Smooth muscle cell (in vitro differentiated cells): Measurements from ENCODE around the gene PRSS22. TPM values are rescaled to one million over a fixed set of nuclear protein-coding genes. Genes with fewer than 3 reads are reported as not detected.

ENCODE experiments used
- DNase-seq: peaks from one replicate; lab custom pipeline; 2025; ENCODE audit not compliant: unreplicated experiment; lab: John Stamatoyannopoulos, UW
- H2AFZ ChIP-seq: fragments of 200-600 bp; sonication (generic); 2 replicates; pipeline ENCODE4 v1.6.0; 2016; ENCODE audit warnings: antibody characterized with exemption, low read depth, mild to moderate bottlenecking
- H3F3A ChIP-seq: fragments of 200-600 bp; sonication (generic); 2 replicates; pipeline ENCODE4 v1.6.0; 2017; ENCODE audit warnings: antibody characterized with exemption, low read depth
- H3K27ac ChIP-seq: fragments of 200-600 bp; sonication (generic); 2 replicates; pipeline ENCODE4 v1.5.1; 2016; ENCODE audit warnings: low read depth, mild to moderate bottlenecking
- H3K27me3 ChIP-seq: fragments of 200-600 bp; sonication (generic); 2 replicates; pipeline ENCODE4 v1.6.1; 2016; ENCODE audit warnings: low read depth, mild to moderate bottlenecking
- H3K36me3 ChIP-seq: fragments of 200-600 bp; sonication (generic); 2 replicates; pipeline ENCODE4 v1.5.1; 2016; ENCODE audit warnings: low read depth
- H3K4me1 ChIP-seq: fragments of 200-600 bp; sonication (generic); 2 replicates; pipeline ENCODE4 v1.5.1; 2016; ENCODE audit warnings: low read depth
- H3K4me2 ChIP-seq: fragments of 200-600 bp; sonication (generic); 2 replicates; pipeline ENCODE4 v1.6.0; 2016; ENCODE audit warnings: mild to moderate bottlenecking
- H3K4me3 ChIP-seq: fragments of 200-600 bp; sonication (generic); 2 replicates; pipeline ENCODE4 v1.5.1; 2016; ENCODE audit warnings: mild to moderate bottlenecking
- H3K79me2 ChIP-seq: fragments of 200-600 bp; sonication (generic); 2 replicates; pipeline ENCODE4 v1.6.0; 2016; ENCODE audit warnings: low read depth, mild to moderate bottlenecking
- H3K9ac ChIP-seq: fragments of 200-600 bp; sonication (generic); 2 replicates; pipeline ENCODE4 v1.6.0; 2016; ENCODE audit warnings: low read depth
- H3K9me3 ChIP-seq: fragments of 200-600 bp; sonication (generic); replicated peaks from 2 replicates; pipeline ENCODE4 v1.5.1; 2016; ENCODE audit warnings: low read depth
- H4K20me1 ChIP-seq: fragments of 200-600 bp; sonication (generic); 2 replicates; pipeline ENCODE4 v1.6.0; 2016; ENCODE audit warnings: low read depth
- WGBS: methylation state at CpG from one replicate; pipeline ENCODE4 v1.1.7; 2016; ENCODE audit warnings: low lambda C conversion rate; 5-methylcytosine and 5-hydroxymethylcytosine counted together
- polyA plus RNA-seq: library from polyadenylated mRNA; unstranded; fragments of >200 nt; fragmentation: Nextera tagmentation; extraction: Ambion mirVana; gene quantifications from 2 replicates; pipeline ENCODE4 v1.2.1, GENCODE V29; 2016
- total RNA-seq: library from RNA; depleted of rRNA; stranded (reverse); fragments of >200 nt; gene quantifications from 2 replicates; pipeline ENCODE4 v1.2.3, GENCODE V29; 2014
- TF ChIP-seq, protein P1 (sequence below): fragments of 200-600 bp; sonication (generic); IDR thresholded peaks from 2 replicates; pipeline ENCODE4 v1.5.1; 2017; ENCODE audit warnings: borderline replicate concordance, mild to moderate bottlenecking, antibody characterized with exemption; ENCODE audit not compliant: insufficient read depth, poor library complexity, severe bottlenecking

PRSS22 gene
- total and polyA plus RNA-seq, 2 experiments from 2014 or later = 0.79 to 2.2 TPM

DNA sequence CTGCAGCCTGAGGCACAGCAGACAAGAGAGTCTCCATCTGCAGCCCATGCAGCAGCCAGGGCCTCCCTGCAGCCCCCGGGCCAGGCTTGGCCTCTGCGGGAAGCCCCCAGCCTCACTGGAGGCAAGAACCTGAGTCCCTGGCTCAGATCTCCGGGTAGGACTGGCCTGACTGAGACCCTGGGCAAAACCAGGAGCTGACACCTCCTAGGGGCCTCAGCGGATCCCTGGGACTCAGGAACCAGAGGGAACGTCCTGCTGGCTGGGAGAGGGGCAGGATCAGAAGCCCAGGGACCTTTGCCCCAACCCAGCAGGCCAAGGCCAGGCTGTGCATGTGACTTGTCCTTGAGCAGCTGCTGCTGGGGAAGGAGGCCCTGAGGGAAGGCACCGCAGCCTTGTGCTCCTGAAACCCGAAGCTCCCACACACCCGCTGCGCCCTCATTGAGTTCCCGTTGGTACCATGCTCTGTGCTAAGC is 42.6 kb downstream of the PRSS22 start:
- Histone ChIP-seq H3K27me3 (no peaks in the 10 kb centered on the region), H3K4me1 (no peaks in the 10 kb centered on the region), H3K9me3 (no peaks in the 10 kb centered on the region), H3F3A (no peaks in the 10 kb centered on the region), H3K4me3 (no peak overlapping the region), H2AFZ (no peak overlapping the region), H3K36me3 (no peaks in the 10 kb centered on the region), H4K20me1 (no peaks in the 10 kb centered on the region), H3K79me2 (no peaks in the 10 kb centered on the region), H3K4me2 (no peak overlapping the region), H3K27ac (no peak overlapping the region), H3K9ac (no peak overlapping the region)
- no peak for DNase-seq
- TF ChIP-seq, protein P1, sequence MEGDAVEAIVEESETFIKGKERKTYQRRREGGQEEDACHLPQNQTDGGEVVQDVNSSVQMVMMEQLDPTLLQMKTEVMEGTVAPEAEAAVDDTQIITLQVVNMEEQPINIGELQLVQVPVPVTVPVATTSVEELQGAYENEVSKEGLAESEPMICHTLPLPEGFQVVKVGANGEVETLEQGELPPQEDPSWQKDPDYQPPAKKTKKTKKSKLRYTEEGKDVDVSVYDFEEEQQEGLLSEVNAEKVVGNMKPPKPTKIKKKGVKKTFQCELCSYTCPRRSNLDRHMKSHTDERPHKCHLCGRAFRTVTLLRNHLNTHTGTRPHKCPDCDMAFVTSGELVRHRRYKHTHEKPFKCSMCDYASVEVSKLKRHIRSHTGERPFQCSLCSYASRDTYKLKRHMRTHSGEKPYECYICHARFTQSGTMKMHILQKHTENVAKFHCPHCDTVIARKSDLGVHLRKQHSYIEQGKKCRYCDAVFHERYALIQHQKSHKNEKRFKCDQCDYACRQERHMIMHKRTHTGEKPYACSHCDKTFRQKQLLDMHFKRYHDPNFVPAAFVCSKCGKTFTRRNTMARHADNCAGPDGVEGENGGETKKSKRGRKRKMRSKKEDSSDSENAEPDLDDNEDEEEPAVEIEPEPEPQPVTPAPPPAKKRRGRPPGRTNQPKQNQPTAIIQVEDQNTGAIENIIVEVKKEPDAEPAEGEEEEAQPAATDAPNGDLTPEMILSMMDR = no peak
- WGBS = 86% methylated on average over 10 of the region's 10 CpGs

DNA sequence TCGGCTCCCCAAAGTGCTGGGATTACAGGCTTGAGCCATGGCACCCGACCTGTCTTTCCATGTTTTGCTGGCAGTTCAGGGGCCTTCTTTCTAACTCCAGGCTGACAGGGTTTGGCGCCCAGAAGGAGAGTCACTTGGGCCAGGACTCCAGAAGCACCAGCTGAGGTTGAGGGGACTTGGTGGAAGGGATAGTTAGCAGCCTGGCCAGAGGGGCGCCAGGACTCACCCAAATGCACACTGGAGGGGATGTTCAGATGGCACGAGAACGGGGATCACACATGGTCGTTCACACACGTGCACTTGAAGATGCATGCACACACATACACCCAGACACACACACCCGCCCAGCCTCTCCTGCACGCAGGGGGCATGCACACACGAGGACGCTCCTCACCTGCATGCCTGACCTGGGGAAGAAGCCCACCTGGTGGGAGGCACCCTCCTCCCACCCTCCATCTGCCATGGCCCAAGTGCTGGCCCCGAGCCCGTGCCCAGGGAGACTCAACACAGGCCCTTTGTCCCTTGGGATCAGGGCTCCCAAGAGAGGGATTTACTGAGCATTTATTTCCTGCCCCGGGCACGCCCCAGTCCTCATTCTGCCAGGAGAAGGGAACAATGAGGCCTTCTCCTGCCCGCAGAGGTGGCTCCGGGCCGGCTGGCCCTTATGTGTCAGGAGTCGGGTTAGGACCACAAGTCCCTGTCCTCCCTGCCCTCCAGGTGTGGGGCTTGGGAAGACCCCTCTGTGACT is 43.2 kb downstream of the PRSS22 start:
- WGBS = 92% methylated on average over 19 of the region's 20 CpGs
- H3K27ac ChIP-seq = no peak overlapping the region
- no peak overlapping the region for H2AFZ ChIP-seq
- no peaks in the 10 kb centered on the region for H3K27me3 ChIP-seq
- no peak overlapping the region for H3K9ac ChIP-seq
- no peaks in the 10 kb centered on the region for H4K20me1 ChIP-seq
- H3K4me2 ChIP-seq = no peak overlapping the region
- H3K4me3 ChIP-seq = no peak overlapping the region
- H3K79me2 ChIP-seq = no peaks in the 10 kb centered on the region
- H3F3A ChIP-seq = no peaks in the 10 kb centered on the region
- H3K4me1 ChIP-seq = no peaks in the 10 kb centered on the region
- TF ChIP-seq, protein P1 = no peak
- no peaks in the 10 kb centered on the region for H3K9me3 ChIP-seq
- no peak for DNase-seq
- H3K36me3 ChIP-seq = no peaks in the 10 kb centered on the region

DNA sequence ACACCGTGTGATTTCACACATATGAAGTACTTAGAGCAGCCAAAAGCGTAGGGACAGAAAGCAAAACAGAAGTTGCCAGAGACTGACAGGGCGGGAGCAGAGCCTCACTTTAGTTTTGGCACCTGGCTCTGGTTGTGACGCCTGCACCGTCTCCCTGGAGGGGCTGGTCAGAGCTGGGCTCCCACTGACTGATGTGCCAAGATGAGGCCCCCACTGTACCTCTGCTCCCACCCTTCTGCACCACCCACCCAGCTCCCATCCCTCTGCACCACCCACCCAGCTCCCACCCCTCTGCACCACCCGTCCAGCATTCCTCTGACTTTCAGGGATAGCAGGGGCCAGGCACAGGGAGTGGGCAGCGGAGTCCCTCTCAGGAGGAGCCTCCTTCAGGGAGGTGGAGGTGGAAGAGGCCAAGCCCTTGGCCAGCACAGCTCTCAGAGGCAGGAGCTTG is 44.2 kb downstream of the PRSS22 start:
- no peaks in the 10 kb centered on the region for H3K4me1 ChIP-seq

More for the DNA sequence above, 44.2 kb downstream of the PRSS22 start:
- 91% methylated on average over 7 of the region's 7 CpGs for WGBS
- Histone ChIP-seq H3K4me2 (no peak overlapping the region), H3K9me3 (no peaks in the 10 kb centered on the region), H2AFZ (no peak overlapping the region), H3K4me3 (no peak overlapping the region), H3K9ac (no peak overlapping the region), H3K27ac (no peak overlapping the region), H3K36me3 (no peaks in the 10 kb centered on the region), H3K79me2 (no peaks in the 10 kb centered on the region), H3K27me3 (no peaks in the 10 kb centered on the region), H4K20me1 (no peaks in the 10 kb centered on the region), H3F3A (no peaks in the 10 kb centered on the region)
- TF ChIP-seq, protein P1 = no peak
- no peak for DNase-seq
